Vagina (tissue), 2 donors: Measurements from ENCODE around the gene ASTN2.

Experiments used
- POLR2A ChIP-seq, 2 donors: fragments of 450-650 bp; IDR thresholded peaks; one replicate each; pipeline ENCODE4 v1.6.1; 2017; ENCODE audit warnings: antibody characterized with exemption in 2 of 2, mild to moderate bottlenecking in 2 of 2, moderate library complexity in 2 of 2
- POLR2AphosphoS5 ChIP-seq, 2 donors: sonication (generic); formaldehyde crosslinking; IDR thresholded peaks; one replicate each; pipeline ENCODE4 v1.9.0; 2017; ENCODE audit warnings: antibody characterized with exemption in 2 of 2, mild to moderate bottlenecking in 2 of 2, low read depth in 1 of 2; ENCODE audit not compliant: insufficient read depth in 1 of 2
- TF ChIP-seq, protein P1 (sequence below), 3 experiments: fragments of 450-650 bp in 2 of 3; fragments of 200-600 bp in 1 of 3; sonication (generic) in 1 of 3; IDR thresholded peaks; one replicate each; pipeline ENCODE4 v1.5.1; 2017 to 2019; ENCODE audit warnings: antibody characterized with exemption in 3 of 3, mild to moderate bottlenecking in 2 of 3, moderate library complexity in 2 of 3

DNA sequence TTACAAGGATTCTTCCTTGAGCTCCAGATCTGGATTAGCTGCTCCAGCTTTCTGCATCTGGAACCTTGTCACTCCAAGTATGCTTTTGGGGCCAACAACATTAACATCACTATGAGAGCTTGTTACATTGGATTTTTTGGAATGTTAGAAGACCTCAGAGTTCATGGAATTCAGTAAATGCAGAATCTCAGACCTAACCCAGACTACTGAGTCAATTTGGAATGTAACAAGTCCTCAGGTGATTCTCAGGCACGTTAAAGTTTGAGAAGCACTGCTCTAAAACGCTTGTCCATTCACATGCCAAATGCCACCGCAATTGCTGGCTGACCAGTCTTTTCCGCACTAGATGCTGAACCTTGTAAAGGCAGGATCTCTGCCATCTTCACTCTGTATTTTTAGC is 979.2 kb downstream of the ASTN2 start:
- TF ChIP-seq, protein P1, sequence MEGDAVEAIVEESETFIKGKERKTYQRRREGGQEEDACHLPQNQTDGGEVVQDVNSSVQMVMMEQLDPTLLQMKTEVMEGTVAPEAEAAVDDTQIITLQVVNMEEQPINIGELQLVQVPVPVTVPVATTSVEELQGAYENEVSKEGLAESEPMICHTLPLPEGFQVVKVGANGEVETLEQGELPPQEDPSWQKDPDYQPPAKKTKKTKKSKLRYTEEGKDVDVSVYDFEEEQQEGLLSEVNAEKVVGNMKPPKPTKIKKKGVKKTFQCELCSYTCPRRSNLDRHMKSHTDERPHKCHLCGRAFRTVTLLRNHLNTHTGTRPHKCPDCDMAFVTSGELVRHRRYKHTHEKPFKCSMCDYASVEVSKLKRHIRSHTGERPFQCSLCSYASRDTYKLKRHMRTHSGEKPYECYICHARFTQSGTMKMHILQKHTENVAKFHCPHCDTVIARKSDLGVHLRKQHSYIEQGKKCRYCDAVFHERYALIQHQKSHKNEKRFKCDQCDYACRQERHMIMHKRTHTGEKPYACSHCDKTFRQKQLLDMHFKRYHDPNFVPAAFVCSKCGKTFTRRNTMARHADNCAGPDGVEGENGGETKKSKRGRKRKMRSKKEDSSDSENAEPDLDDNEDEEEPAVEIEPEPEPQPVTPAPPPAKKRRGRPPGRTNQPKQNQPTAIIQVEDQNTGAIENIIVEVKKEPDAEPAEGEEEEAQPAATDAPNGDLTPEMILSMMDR (IDR thresholded peaks at IDR 0.05) = no peak
- TF ChIP-seq POLR2AphosphoS5 (IDR thresholded peaks at IDR 0.05; ENCODE audit: insufficient read depth in 1 of 2, low read depth in 1 of 2) (no peak), POLR2A (IDR thresholded peaks at IDR 0.05) (no peak)
